GM19025 (cell line): Measurements from ENCODE around the gene RBFOX2.
"Not testable (repeated sequence)": the region's sequence is repeated elsewhere in the genome, so short reads cannot be mapped to it uniquely, and the experiment has no call there.

ENCODE experiments used
- ATAC-seq: cut with Tn5 transposase; IDR thresholded peaks from one replicate; pipeline ENCODE4 v1.9.1; 2021; ENCODE audit warnings: mild to moderate bottlenecking, low read depth, moderate library complexity; ENCODE audit not compliant: unreplicated experiment

The RBFOX2 gene

GRCh38 chr22:36028646-36029405, at the start of gene RBFOX2:
RBFOX2 (minus strand) TSS chr22:36028824; CDS start chr22:36028425, 399 bp downstream.
- no peak for ATAC-seq

- ATAC-seq, result no peak
Measured at GRCh38 chr22:36077271-36077670, 48.6 kb upstream of the RBFOX2 start.

- ATAC-seq, result no peak
Measured at GRCh38 chr22:36075724-36076123, 47.1 kb upstream of the RBFOX2 start.

GRCh38 chr22:36075230-36075629, 46.6 kb upstream of the RBFOX2 start:
- ATAC-seq, result no peak

- ATAC-seq, result no peak
Measured at GRCh38 chr22:36073476-36073875, 44.9 kb upstream of the RBFOX2 start.

- ATAC-seq, result not testable (repeated sequence)
Measured at GRCh38 chr22:36070645-36071044, 42.0 kb upstream of the RBFOX2 start.

- no peak for ATAC-seq
Measured at GRCh38 chr22:36069368-36069767, 40.7 kb upstream of the RBFOX2 start.

GRCh38 chr22:36068776-36069344, 40.2 kb upstream of the RBFOX2 start:
- ATAC-seq, result no peak

GRCh38 chr22:36067235-36067558, 38.6 kb upstream of the RBFOX2 start:
- ATAC-seq, result no peak

- ATAC-seq, result no peak
Measured at GRCh38 chr22:36065775-36066544, 37.3 kb upstream of the RBFOX2 start.

- ATAC-seq, result no peak
Measured at GRCh38 chr22:36065462-36065774, 36.8 kb upstream of the RBFOX2 start.

GRCh38 chr22:36064358-36064757, 35.7 kb upstream of the RBFOX2 start:
- no peak for ATAC-seq

- ATAC-seq, result no peak
Measured at GRCh38 chr22:36056980-36057379, 28.4 kb upstream of the RBFOX2 start.

- no peak for ATAC-seq
Measured at GRCh38 chr22:36055376-36056295, 27.0 kb upstream of the RBFOX2 start.

- not testable (repeated sequence) for ATAC-seq
Measured at GRCh38 chr22:36054446-36054845, 25.8 kb upstream of the RBFOX2 start.

GRCh38 chr22:36053242-36054147, 24.9 kb upstream of the RBFOX2 start:
- ATAC-seq, result no peak

GRCh38 chr22:36052505-36052941, 23.9 kb upstream of the RBFOX2 start:
- no peak for ATAC-seq

GRCh38 chr22:36049678-36049997, 21.0 kb upstream of the RBFOX2 start:
- no peak for ATAC-seq

GRCh38 chr22:36048911-36049677, 20.5 kb upstream of the RBFOX2 start:
- ATAC-seq, result no peak
